GM12801 (cell line): ENCODE data around the gene MYBPC1.

Source experiments
- TF ChIP-seq, protein P1 (sequence below): IDR thresholded peaks from one replicate; pipeline ENCODE4 v1.5.1; 2011; ENCODE audit warnings: control low read depth; ENCODE audit not compliant: insufficient read length; ENCODE audit errors: extremely low read depth

MYBPC1 gene

DNA sequence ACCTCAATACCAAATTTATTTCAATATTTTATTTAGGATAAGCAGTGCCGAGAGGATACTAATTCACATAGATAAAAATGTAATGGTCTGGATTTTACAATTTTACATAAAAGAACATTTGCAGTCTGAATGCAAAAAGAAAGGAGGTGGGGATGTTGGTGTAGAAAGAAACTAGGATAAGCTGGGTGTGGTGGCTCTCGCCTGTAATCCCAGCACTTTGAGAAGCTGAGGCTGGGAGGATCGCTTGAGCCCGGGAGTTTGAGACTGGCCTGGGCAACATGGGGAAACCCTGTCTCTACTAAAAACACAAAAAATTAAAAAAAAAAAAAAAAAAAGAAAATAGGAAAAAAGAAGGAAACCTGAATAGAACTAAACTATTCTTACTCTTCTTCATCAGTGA, 127.6 kb downstream of the MYBPC1 start:
- TF ChIP-seq, protein P1, sequence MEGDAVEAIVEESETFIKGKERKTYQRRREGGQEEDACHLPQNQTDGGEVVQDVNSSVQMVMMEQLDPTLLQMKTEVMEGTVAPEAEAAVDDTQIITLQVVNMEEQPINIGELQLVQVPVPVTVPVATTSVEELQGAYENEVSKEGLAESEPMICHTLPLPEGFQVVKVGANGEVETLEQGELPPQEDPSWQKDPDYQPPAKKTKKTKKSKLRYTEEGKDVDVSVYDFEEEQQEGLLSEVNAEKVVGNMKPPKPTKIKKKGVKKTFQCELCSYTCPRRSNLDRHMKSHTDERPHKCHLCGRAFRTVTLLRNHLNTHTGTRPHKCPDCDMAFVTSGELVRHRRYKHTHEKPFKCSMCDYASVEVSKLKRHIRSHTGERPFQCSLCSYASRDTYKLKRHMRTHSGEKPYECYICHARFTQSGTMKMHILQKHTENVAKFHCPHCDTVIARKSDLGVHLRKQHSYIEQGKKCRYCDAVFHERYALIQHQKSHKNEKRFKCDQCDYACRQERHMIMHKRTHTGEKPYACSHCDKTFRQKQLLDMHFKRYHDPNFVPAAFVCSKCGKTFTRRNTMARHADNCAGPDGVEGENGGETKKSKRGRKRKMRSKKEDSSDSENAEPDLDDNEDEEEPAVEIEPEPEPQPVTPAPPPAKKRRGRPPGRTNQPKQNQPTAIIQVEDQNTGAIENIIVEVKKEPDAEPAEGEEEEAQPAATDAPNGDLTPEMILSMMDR = no peak

DNA sequence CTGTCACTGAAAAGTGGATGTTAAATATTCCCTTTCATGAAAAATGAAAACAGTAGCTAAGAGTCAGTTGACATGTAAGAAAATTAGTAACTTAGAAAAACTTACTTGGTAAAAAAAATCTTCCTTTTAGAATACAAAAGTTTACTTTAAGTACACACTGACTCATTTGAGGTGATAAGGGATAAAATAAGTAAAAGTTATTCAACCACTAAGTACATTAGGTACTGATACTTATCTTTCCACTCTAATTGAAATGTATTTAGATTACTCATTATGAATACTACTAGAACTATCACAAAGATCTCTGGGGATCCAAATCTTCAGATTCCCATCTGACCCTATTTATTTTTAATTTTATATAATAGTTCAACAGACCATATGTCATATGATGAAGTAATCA, 132.3 kb downstream of the MYBPC1 start:
- TF ChIP-seq, protein P1 = no peak

DNA sequence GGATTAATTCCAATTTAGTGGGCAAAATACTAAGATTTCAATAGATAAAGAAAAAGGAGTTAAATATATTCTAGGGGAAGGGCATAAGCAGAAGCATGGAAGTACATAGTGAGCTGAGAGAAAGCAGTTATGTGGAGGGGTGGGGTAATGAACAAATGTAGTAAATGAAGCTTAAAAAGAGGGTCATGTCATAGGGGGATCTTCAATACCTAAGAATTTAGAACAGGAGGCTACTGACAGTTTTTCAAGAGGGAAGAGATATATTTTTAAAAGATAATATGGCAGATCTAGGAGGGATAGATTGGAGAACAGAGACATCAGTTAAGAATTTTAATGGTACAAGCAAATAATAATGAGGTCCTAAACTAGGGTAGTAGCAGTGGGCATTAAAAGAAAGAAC, 135.1 kb downstream of the MYBPC1 start:
- TF ChIP-seq, protein P1 = no peak

DNA sequence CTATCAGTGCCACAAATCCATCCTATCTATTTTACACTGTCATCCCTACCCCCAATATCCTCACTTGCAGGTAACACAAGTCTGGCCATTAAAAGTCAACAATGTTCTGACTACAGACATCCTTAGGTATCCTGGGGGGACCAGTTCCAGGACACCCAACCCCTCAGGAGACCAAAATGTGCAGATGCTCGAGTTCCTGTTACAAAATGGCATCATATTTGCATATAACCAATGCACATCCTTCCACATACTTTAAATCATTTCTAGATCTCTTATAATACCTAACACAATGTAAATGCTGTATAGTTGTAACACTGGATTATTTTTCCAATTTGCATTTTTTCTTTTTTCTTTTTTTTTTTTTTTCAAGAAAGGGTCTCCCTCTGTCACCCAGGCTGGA, 137.5 kb downstream of the MYBPC1 start:
- TF ChIP-seq, protein P1 = no peak

DNA sequence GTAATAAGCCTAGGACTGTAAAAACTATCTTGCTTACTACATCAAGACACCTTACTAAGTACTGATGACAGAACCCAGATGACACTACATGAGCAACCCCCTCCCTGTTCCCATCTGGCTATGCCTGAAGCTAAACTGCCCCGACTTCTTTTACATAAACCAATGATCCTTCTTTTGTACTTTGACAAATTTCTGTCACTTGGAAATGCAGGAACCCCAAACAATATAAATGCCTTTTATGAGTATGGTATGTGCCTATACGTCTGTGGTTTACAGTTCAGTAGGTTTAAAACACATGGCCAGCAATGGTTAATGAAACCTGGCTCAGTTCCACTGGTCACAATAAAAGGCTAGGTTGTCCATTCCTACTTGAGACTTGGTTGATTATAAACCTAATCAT, 138.4 kb downstream of the MYBPC1 start:
- TF ChIP-seq, protein P1 = no peak
